AG09309 (cell line): ENCODE data around the gene PIK3CA.
"Not testable (repeated sequence)": the region's sequence is repeated elsewhere in the genome, so short reads cannot be mapped to it uniquely, and the experiment has no call there.

Experiments used
- DNase-seq: peaks from one replicate; pipeline ENCODE4 v3.0.0-alpha.2; 2010; ENCODE audit warnings: low read depth
- H3K4me3 ChIP-seq: 2 replicates; pipeline ENCODE4 v1.5.1; 2011; ENCODE audit warnings: mild to moderate bottlenecking, low read depth, low read length, moderate library complexity; ENCODE audit not compliant: control insufficient read depth
- CTCF ChIP-seq: IDR thresholded peaks from 2 replicates; pipeline ENCODE4 v1.5.1; 2011; ENCODE audit warnings: mild to moderate bottlenecking, low read depth, low read length, inconsistent platforms; ENCODE audit not compliant: insufficient read depth, control insufficient read depth; ENCODE audit errors: missing control alignments

PIK3CA gene

GRCh38 chr3:179236669-179237301, 88.6 kb downstream of the PIK3CA start:
- no peak for DNase-seq
- no peak for TF ChIP-seq CTCF
- no peak overlapping the region for H3K4me3 ChIP-seq

GRCh38 chr3:179240299-179240698, 92.1 kb downstream of the PIK3CA start:
- not testable (repeated sequence) for DNase-seq

GRCh38 chr3:179242859-179243258, 94.7 kb downstream of the PIK3CA start:
- not testable (repeated sequence) for H3K4me3 ChIP-seq, DNase-seq

More at GRCh38 chr3:179240299-179240698, 92.1 kb downstream of the PIK3CA start:
- not testable (repeated sequence) for H3K4me3 ChIP-seq

GRCh38 chr3:179244878-179245277, 96.7 kb downstream of the PIK3CA start:
- no peak for TF ChIP-seq CTCF
- no peak overlapping the region for H3K4me3 ChIP-seq
- no peak for DNase-seq

- TF ChIP-seq CTCF, result no peak
- DNase-seq, result no peak
- H3K4me3 ChIP-seq, result no peak overlapping the region
These were observed 99.3 kb downstream of the PIK3CA start for GRCh38 chr3:179247289-179248015.

- DNase-seq, result no peak
- no peak for TF ChIP-seq CTCF
- no peak within 1 kb of the TSS for H3K4me3 ChIP-seq
These were observed 102.8 kb downstream of the PIK3CA start, which contains the start of gene KCNMB3 for GRCh38 chr3:179250803-179251476. KCNMB3 (minus strand) TSS chr3:179251114; CDS start chr3:179250990, 124 bp downstream.

GRCh38 chr3:179256813-179257212, 108.7 kb downstream of the PIK3CA start:
- TF ChIP-seq CTCF, result no peak
- DNase-seq, result no peak
- H3K4me3 ChIP-seq, result no peak overlapping the region

GRCh38 chr3:179257742-179258141, 109.6 kb downstream of the PIK3CA start:
- not testable (repeated sequence) for DNase-seq, H3K4me3 ChIP-seq
